Fibroblast of lung (primary cell): ENCODE data around the gene ABR. TPM values are rescaled to one million over a fixed set of nuclear protein-coding genes. Genes with fewer than 3 reads are reported as not detected.

ENCODE experiments used
- DNase-seq, 2 donors: peaks; one replicate each; pipeline versions ENCODE4 v3.0.0 to v3.0.0-alpha.2; 2010; ENCODE audit warnings: low read depth in 2 of 2
- H2AFZ ChIP-seq: 2 replicates; pipeline ENCODE4 v1.5.1; 2012; ENCODE audit warnings: low read length, control low read depth, inconsistent platforms
- H3K27ac ChIP-seq: 2 replicates; pipeline ENCODE4 v1.5.1; 2011; ENCODE audit warnings: low read length, control low read depth; ENCODE audit not compliant: insufficient read depth
- H3K27me3 ChIP-seq: 2 replicates; pipeline ENCODE4 v1.5.1; 2011; ENCODE audit warnings: mild to moderate bottlenecking, low read length; ENCODE audit not compliant: control insufficient read depth, insufficient read depth
- H3K36me3 ChIP-seq: 2 replicates; pipeline ENCODE4 v1.5.1; 2011; ENCODE audit warnings: low read length; ENCODE audit not compliant: control insufficient read depth, insufficient read depth
- H3K4me1 ChIP-seq: 2 replicates; pipeline ENCODE4 v1.5.1; 2011; ENCODE audit warnings: low read length; ENCODE audit not compliant: control insufficient read depth, insufficient read depth; ENCODE audit errors: extremely low read depth
- H3K4me2 ChIP-seq: 2 replicates; pipeline ENCODE4 v1.5.1; 2011; ENCODE audit warnings: low read length, control low read depth; ENCODE audit not compliant: insufficient read depth; ENCODE audit errors: extremely low read depth
- H3K4me3 ChIP-seq, 4 experiments: fragments of 200-600 bp in 1 of 4; sonication (generic) in 1 of 4; replicated peaks in 1 of 4; 2 replicates each; pipeline ENCODE4 v1.5.1; 2011 to 2016; ENCODE audit warnings: low read length in 4 of 4, low read depth in 3 of 4, mild to moderate bottlenecking in 3 of 4, control low read depth in 2 of 4, inconsistent platforms in 1 of 4, mixed read lengths in 1 of 4; ENCODE audit not compliant: insufficient read depth in 1 of 4; ENCODE audit errors: control extremely low read depth in 1 of 4
- H3K79me2 ChIP-seq: 2 replicates; pipeline ENCODE4 v1.5.1; 2012; ENCODE audit warnings: mild to moderate bottlenecking, low read length, inconsistent platforms; ENCODE audit not compliant: control insufficient read depth, insufficient read depth
- H3K9ac ChIP-seq: 2 replicates; pipeline ENCODE4 v1.5.1; 2011; ENCODE audit warnings: mild to moderate bottlenecking, low read length, control low read depth; ENCODE audit not compliant: insufficient read depth
- H3K9me3 ChIP-seq: 2 replicates; pipeline ENCODE4 v1.5.1; 2012; ENCODE audit warnings: low read depth, low read length; ENCODE audit not compliant: control insufficient read depth, insufficient read depth
- H4K20me1 ChIP-seq: 2 replicates; pipeline ENCODE4 v1.5.1; 2011; ENCODE audit warnings: low read length; ENCODE audit not compliant: control insufficient read depth, insufficient read depth; ENCODE audit errors: extremely low read depth
- EZH2 ChIP-seq: IDR thresholded peaks from 2 replicates; pipeline ENCODE4 v1.5.1; 2012; ENCODE audit warnings: low read length, control low read depth, mild to moderate bottlenecking; ENCODE audit errors: missing control alignments
- polyA plus RNA-seq, 2 donors: library from polyadenylated mRNA; depleted of rRNA in 1 of 2; stranded (reverse) in 1 of 2; unstranded in 1 of 2; fragments of >200 nt; gene quantifications; 2 replicates each; pipeline ENCODE4 v1.2.1, GENCODE V29; 2011 to 2012; ENCODE audit warnings: missing spikeins in 1 of 2
- total RNA-seq: library from RNA; depleted of rRNA; stranded (reverse); fragments of >200 nt; gene quantifications from 2 replicates; pipeline ENCODE4 v1.2.1, GENCODE V29; 2014
- TF ChIP-seq, protein P1 (sequence below), 2 donors: IDR thresholded peaks in 1 of 2; conservative IDR thresholded peaks in 1 of 2; 1 replicate in 1 of 2; 2 replicates in 1 of 2; pipeline ENCODE4 v1.5.1; 2011 to 2012; ENCODE audit warnings: low read length in 2 of 2, control low read depth in 1 of 2, inconsistent platforms in 1 of 2, low read depth in 1 of 2, mild to moderate bottlenecking in 1 of 2

The ABR gene
- total and polyA plus RNA-seq, 2 donors (not counting 1 experiment from before 2014, with no cell fraction given), result 43.7 to 84.7 TPM

GRCh38 chr17:1019451-1019850, 160.3 kb downstream of the ABR start:
- Histone ChIP-seq H3K9ac (no peak overlapping the region), H4K20me1 (no peaks in the 10 kb centered on the region), H3K27me3 (no peaks in the 10 kb centered on the region), H3K79me2 (no peaks in the 10 kb centered on the region), H2AFZ (no peak overlapping the region), H3K4me2 (no peak overlapping the region), H3K4me3 (no peak overlapping the region), H3K4me1 (no peaks in the 10 kb centered on the region), H3K27ac (no peak overlapping the region), H3K9me3 (no peaks in the 10 kb centered on the region), H3K36me3 (peaks cover 4% of the 10 kb centered on the region)
- DNase-seq, result no peak
- TF ChIP-seq EZH2, result no peak
- TF ChIP-seq, protein P1, sequence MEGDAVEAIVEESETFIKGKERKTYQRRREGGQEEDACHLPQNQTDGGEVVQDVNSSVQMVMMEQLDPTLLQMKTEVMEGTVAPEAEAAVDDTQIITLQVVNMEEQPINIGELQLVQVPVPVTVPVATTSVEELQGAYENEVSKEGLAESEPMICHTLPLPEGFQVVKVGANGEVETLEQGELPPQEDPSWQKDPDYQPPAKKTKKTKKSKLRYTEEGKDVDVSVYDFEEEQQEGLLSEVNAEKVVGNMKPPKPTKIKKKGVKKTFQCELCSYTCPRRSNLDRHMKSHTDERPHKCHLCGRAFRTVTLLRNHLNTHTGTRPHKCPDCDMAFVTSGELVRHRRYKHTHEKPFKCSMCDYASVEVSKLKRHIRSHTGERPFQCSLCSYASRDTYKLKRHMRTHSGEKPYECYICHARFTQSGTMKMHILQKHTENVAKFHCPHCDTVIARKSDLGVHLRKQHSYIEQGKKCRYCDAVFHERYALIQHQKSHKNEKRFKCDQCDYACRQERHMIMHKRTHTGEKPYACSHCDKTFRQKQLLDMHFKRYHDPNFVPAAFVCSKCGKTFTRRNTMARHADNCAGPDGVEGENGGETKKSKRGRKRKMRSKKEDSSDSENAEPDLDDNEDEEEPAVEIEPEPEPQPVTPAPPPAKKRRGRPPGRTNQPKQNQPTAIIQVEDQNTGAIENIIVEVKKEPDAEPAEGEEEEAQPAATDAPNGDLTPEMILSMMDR (conservative IDR thresholded peaks at IDR 0.05 in 1 of 2, IDR thresholded peaks at IDR 0.05 in 1 of 2; ENCODE audit: low read depth in 1 of 2, low read length in 2 of 2), result no peak

- DNase-seq, result no peak
- Histone ChIP-seq H2AFZ (no peak overlapping the region), H3K79me2 (no peaks in the 10 kb centered on the region), H3K9ac (no peak overlapping the region), H3K27me3 (no peaks in the 10 kb centered on the region), H3K9me3 (no peaks in the 10 kb centered on the region), H4K20me1 (no peaks in the 10 kb centered on the region), H3K4me2 (no peak overlapping the region), H3K27ac (no peak overlapping the region), H3K4me1 (no peaks in the 10 kb centered on the region), H3K4me3 (no peak overlapping the region), H3K36me3 (peaks cover 4% of the 10 kb centered on the region)
- no peak for TF ChIP-seq EZH2
- TF ChIP-seq, protein P1 (conservative IDR thresholded peaks at IDR 0.05 in 1 of 2, IDR thresholded peaks at IDR 0.05 in 1 of 2; ENCODE audit: low read depth in 1 of 2, low read length in 2 of 2), result no peak
Measured at GRCh38 chr17:1018547-1018946, 161.2 kb downstream of the ABR start.

- H3K79me2 ChIP-seq, result no peaks in the 10 kb centered on the region
- H3K36me3 ChIP-seq, result peaks cover 5% of the 10 kb centered on the region
Measured at GRCh38 chr17:1013729-1014090, 166.1 kb downstream of the ABR start.

More at GRCh38 chr17:1013729-1014090, 166.1 kb downstream of the ABR start:
- DNase-seq, result no peak
- no peak overlapping the region for H3K9ac ChIP-seq
- no peaks in the 10 kb centered on the region for H3K27me3 ChIP-seq
- no peak overlapping the region for H3K4me3 ChIP-seq
- TF ChIP-seq EZH2, result no peak
- TF ChIP-seq, protein P1 (conservative IDR thresholded peaks at IDR 0.05 in 1 of 2, IDR thresholded peaks at IDR 0.05 in 1 of 2; ENCODE audit: low read depth in 1 of 2, low read length in 2 of 2), result no peak
- no peaks in the 10 kb centered on the region for H3K4me1 ChIP-seq
- no peaks in the 10 kb centered on the region for H4K20me1 ChIP-seq
- no peak overlapping the region for H3K4me2 ChIP-seq
- no peaks in the 10 kb centered on the region for H3K9me3 ChIP-seq
- no peak overlapping the region for H3K27ac ChIP-seq
- no peak overlapping the region for H2AFZ ChIP-seq
